ENCODE results near the gene TNFRSF4. TPM values are rescaled to one million over a fixed set of nuclear protein-coding genes. Genes with fewer than 3 reads are reported as not detected.

The TNFRSF4 gene
- total RNA-seq, 4 donors from 2014 or later, result 0.42 to 2.1 (median 0.46) TPM; not detected in 1

DNA sequence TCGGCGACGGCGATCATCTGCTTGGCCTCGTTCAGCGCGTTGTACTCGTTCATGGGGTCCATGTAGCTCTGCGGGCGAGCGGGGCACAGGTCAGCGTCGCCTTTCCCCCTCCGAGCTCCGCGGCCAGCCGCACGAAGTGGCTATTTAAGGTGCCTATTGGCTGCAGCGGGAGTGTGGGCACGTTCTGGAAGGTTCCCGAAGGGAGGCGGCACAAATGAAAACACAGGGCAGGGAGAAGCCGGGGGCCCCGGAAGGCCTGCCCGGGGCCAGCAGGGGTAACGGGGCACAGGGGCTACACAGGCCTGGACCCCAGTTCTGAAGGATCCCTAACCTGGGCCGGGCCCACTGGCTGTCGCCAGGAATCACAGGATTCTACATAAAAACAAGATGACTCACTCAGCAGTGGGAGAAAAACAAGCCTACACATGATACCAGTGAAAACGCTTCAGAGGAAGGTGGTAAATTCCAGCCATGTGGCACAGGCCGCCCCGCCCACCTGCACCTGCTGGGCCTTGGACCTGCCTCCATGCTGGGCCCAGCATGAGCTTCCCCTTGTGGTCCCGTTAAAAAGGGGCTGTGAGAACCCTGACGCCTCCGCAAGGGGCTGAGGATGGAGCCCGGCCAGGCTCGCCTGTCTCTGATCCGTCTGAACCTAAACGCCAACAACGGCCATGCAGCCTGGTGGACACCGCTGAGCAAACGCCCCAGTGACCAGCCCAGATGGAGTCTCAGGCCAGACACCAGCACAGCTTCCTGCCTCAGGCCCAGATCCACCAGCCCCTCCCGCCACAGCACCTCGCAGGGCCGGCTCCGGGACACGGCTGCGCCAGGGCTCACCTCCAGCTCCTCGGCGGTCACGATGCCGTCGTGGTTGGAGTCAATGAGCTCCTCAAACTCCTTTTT is 3.9 kb upstream of the TNFRSF4 start:
- no peak for TF ChIP-seq POLR2A (IDR thresholded peaks at IDR 0.05)
- TF ChIP-seq, protein P1, sequence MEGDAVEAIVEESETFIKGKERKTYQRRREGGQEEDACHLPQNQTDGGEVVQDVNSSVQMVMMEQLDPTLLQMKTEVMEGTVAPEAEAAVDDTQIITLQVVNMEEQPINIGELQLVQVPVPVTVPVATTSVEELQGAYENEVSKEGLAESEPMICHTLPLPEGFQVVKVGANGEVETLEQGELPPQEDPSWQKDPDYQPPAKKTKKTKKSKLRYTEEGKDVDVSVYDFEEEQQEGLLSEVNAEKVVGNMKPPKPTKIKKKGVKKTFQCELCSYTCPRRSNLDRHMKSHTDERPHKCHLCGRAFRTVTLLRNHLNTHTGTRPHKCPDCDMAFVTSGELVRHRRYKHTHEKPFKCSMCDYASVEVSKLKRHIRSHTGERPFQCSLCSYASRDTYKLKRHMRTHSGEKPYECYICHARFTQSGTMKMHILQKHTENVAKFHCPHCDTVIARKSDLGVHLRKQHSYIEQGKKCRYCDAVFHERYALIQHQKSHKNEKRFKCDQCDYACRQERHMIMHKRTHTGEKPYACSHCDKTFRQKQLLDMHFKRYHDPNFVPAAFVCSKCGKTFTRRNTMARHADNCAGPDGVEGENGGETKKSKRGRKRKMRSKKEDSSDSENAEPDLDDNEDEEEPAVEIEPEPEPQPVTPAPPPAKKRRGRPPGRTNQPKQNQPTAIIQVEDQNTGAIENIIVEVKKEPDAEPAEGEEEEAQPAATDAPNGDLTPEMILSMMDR (IDR thresholded peaks at IDR 0.05 in 4 of 5, conservative IDR thresholded peaks at IDR 0.05 in 1 of 5), result no peak
- Histone ChIP-seq H3K27me3 (no peaks in the 10 kb centered on the region), H3K27ac (peak overlapping the region in 2 of 4 donors; percentile 9 to 55), H3K36me3 (peaks cover 0 to 60% of the 10 kb centered on the region in 2 donors), H3K9me3 (no peaks in the 10 kb centered on the region), H3K4me1 (peaks cover 0 to 4% of the 10 kb centered on the region in 2 donors), H3K4me3 (no peak overlapping the region)
- intact Hi-C loops (cut with DNase I; ENCODE audit: low total_unique reads) (no loop called here), in situ Hi-C loops (cut with MboI; ENCODE audit: low sequenced_read_pairs in 4 of 4) (no loop called here)
- DNase-seq, result no peak
- no peak for ATAC-seq

DNA sequence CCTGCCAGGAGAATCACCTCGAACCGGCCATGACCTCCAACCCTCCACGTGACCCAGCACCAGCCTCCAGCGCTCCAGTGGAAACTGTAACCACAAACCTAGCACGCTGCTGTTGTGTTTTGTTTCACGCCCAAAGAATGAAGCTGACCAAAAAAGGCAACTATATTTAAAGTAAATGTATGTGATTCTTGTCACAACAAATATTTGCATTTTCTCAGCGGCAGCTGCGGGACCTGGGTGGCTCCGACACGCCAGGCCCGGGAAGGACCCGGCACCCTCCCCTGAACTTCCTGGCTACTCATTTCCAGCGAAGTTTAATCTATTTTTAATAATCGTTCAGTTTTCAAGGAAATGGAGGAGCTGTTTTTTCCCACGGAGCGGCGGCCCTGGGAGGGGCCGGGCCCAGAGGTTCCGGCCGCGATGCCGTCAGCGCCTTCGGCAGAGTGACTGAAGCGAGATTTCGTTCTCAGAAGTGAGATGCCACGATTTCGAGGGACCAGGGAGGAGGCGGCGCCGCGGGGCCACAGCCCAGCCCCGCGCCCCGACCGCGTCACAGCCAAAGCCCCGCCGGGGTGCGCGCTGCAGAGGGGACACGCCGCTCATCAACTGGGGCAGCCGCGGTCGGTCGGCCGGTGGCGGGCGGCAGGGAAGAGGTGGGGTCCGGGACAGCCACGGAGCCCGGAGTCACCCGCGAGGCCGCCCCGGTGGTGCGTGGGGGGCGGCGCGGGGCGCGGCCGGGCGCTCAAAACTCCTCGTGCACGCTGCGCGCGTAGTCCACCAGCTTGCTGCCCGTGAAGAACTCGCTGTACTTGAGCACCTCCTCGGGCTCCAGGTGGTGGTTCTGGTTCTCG is 3.0 kb upstream of the TNFRSF4 start:
- in situ Hi-C loops (cut with MboI; ENCODE audit: low sequenced_read_pairs in 4 of 4), result no loop called here
- no peak for TF ChIP-seq POLR2A (IDR thresholded peaks at IDR 0.05)
- TF ChIP-seq, protein P1 (IDR thresholded peaks at IDR 0.05 in 4 of 5, conservative IDR thresholded peaks at IDR 0.05 in 1 of 5), result no peak
- peak overlapping the region in 3 of 4 donors; percentile 28 to 62 (median 50) for H3K27ac ChIP-seq

DNA sequence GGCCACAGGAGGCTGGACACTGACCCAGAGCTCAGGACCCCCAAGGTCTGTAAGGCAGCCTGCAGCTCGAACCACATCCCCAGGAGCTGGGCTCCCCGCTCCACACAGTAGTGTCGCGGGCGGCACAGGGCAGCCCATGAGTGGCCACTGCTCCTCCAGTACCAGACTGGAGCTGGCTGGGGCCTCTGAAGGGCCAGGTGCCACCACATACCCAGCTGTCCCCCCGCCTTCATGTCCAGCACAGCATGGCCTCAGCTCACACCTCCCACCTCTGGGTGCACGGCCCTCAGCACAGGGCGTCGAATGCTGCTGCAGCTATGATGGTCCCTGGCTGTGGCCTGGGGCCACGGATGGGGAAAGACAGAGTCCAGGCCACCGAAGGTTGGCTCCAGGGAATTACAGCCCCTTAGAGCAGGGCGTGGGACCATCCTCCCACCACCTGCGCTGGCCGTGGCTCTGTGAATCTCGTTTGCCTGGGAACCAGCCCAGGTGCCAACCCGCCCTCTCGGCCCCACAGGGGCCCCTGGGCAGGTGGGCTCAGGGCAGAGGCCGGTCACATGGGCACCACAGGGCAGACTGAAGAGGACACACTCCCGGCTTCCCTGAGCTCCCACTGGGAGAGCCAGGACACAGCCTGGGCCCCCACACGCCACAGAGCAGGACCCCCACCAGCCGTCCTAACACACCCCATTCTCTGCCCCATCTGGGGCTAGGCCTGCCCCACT is 2.1 kb upstream of the TNFRSF4 start:
- in situ Hi-C loops (cut with MboI; ENCODE audit: low sequenced_read_pairs in 4 of 4) (no loop called here), intact Hi-C loops (cut with DNase I; ENCODE audit: low total_unique reads) (no loop called here)
- ATAC-seq, result no peak
- no peaks in the 10 kb centered on the region for H3K9me3 ChIP-seq
- no peak for DNase-seq
- no peak for TF ChIP-seq POLR2A (IDR thresholded peaks at IDR 0.05)
- TF ChIP-seq, protein P1 (IDR thresholded peaks at IDR 0.05 in 4 of 5, conservative IDR thresholded peaks at IDR 0.05 in 1 of 5), result no peak
- H3K27ac ChIP-seq, result peak overlapping the region in 3 of 4 donors; percentile 28 to 62 (median 50)
- H3K27me3 ChIP-seq, result no peaks in the 10 kb centered on the region
- peaks cover 0 to 4% of the 10 kb centered on the region in 2 donors for H3K4me1 ChIP-seq
- H3K4me3 ChIP-seq, result no peak overlapping the region
- peaks cover 0 to 43% of the 10 kb centered on the region in 2 donors for H3K36me3 ChIP-seq

More for the DNA sequence above, 3.0 kb upstream of the TNFRSF4 start:
- Histone ChIP-seq H3K4me1 (peaks cover 0 to 4% of the 10 kb centered on the region in 2 donors), H3K4me3 (no peak overlapping the region), H3K9me3 (no peaks in the 10 kb centered on the region), H3K27me3 (no peaks in the 10 kb centered on the region), H3K36me3 (peaks cover 0 to 51% of the 10 kb centered on the region in 2 donors)
- intact Hi-C loops (cut with DNase I; ENCODE audit: low total_unique reads), result no loop called here
- ATAC-seq (no peak), DNase-seq (no peak)

DNA sequence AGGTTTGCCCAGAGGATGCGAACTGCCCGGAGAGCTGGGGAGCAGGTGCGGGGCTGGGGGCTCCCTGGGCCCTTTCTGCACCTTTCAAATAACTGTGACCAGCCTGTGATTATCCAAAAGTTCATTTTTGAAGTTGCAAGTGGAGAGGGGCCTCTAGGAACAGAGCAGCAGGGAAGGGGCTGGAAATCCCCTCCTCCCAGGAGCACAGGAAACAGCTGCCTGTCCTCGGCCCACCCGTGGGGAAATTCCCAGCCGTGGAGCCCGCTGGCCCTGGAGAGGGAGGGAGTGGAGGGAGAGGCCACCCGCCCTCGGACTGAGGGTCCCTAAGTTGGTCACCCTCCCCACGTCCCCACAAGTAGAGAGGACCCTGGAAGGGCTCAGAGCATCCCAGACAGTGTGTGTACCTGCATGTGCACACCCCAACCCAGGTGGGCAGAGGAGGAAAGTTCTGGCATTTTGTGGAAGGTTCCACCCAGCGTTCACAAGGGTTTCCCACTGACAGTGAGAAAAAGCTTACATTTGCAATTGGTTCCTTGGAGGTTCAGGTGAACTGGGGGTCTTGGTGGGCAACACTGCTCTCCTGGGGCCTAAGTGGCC is 1.2 kb upstream of the TNFRSF4 start:
- ATAC-seq (no peak), DNase-seq (no peak)
- Histone ChIP-seq H3K4me1 (peaks cover 0 to 4% of the 10 kb centered on the region in 2 donors), H3K36me3 (peaks cover 0 to 34% of the 10 kb centered on the region in 2 donors), H3K4me3 (no peak overlapping the region), H3K27me3 (no peaks in the 10 kb centered on the region), H3K27ac (peak overlapping the region in 1 of 4 donors; percentile 62), H3K9me3 (no peaks in the 10 kb centered on the region)
- in situ Hi-C loops (cut with MboI; ENCODE audit: low sequenced_read_pairs in 4 of 4), result no loop called here
- intact Hi-C loops (cut with DNase I; ENCODE audit: low total_unique reads), result no loop called here
- no peak for TF ChIP-seq POLR2A (IDR thresholded peaks at IDR 0.05)
- TF ChIP-seq, protein P1 (IDR thresholded peaks at IDR 0.05 in 4 of 5, conservative IDR thresholded peaks at IDR 0.05 in 1 of 5), result no peak
